HG02938 (cell line): ENCODE results near the gene NFIX.
"Not testable (repeated sequence)": the region's sequence is repeated elsewhere in the genome, so short reads cannot be mapped to it uniquely, and the experiment has no call there.

ENCODE experiments used
- ATAC-seq: cut with Tn5 transposase; IDR thresholded peaks from one replicate; pipeline ENCODE4 v1.9.1; 2021; ENCODE audit warnings: mild to moderate bottlenecking, moderate library complexity; ENCODE audit not compliant: unreplicated experiment

Gene NFIX

GRCh38 chr19:12957389-12957952 lies 37.8 kb upstream of the NFIX start:
- ATAC-seq, result not testable (repeated sequence)

- ATAC-seq, result no peak
Observed at GRCh38 chr19:12959481-12959880, 35.8 kb upstream of the NFIX start.

GRCh38 chr19:12965017-12965811 lies 30.1 kb upstream of the NFIX start:
- no peak for ATAC-seq

GRCh38 chr19:12965812-12966135 lies 29.5 kb upstream of the NFIX start:
- no peak for ATAC-seq

- ATAC-seq, result no peak
Observed at GRCh38 chr19:12967907-12968306, 27.4 kb upstream of the NFIX start.

- ATAC-seq, result no peak
Observed at GRCh38 chr19:12969292-12969988, 25.8 kb upstream of the NFIX start, which contains the start of gene DAND5. TSS of gene DAND5 (plus strand) at chr19:12969576. CDS start at chr19:12969661, 85 bp downstream.

- ATAC-seq, result no peak
Observed at GRCh38 chr19:12970070-12970820, 25.0 kb upstream of the NFIX start.

- ATAC-seq, result no peak
Observed at GRCh38 chr19:12973236-12973635, 22.0 kb upstream of the NFIX start.

- ATAC-seq, result no peak
Observed at GRCh38 chr19:12974301-12975220, 20.7 kb upstream of the NFIX start.

- no peak for ATAC-seq
Observed at GRCh38 chr19:12975221-12975741, 20.0 kb upstream of the NFIX start.

GRCh38 chr19:12976109-12976508 lies 19.2 kb upstream of the NFIX start:
- ATAC-seq, result not testable (repeated sequence)

- ATAC-seq, result no peak
Observed at GRCh38 chr19:12979974-12980373, 15.3 kb upstream of the NFIX start.

- no peak for ATAC-seq
Observed at GRCh38 chr19:12982648-12983047, 12.6 kb upstream of the NFIX start.

GRCh38 chr19:12983091-12983490 lies 12.2 kb upstream of the NFIX start:
- ATAC-seq, result no peak

- no peak for ATAC-seq
Observed at GRCh38 chr19:12983542-12984142, 11.6 kb upstream of the NFIX start.

- no peak for ATAC-seq
Observed at GRCh38 chr19:12984143-12984627, 11.1 kb upstream of the NFIX start.

- ATAC-seq, result no peak
Observed at GRCh38 chr19:12984683-12985048, 10.6 kb upstream of the NFIX start.

- no peak for ATAC-seq
Observed at GRCh38 chr19:12985049-12985776, 10.1 kb upstream of the NFIX start.

GRCh38 chr19:12986726-12987125 lies 8.5 kb upstream of the NFIX start:
- no peak for ATAC-seq
